GM20000 (cell line): ENCODE measurements around the gene DGKG.
A peak's percentile ranks its signal among the peaks of the same experiment; 100 is the strongest.

Experiments
- DNase-seq: peaks from one replicate; pipeline ENCODE4 v3.0.0; 2012; ENCODE audit warnings: low spot score
- TF ChIP-seq, protein P1 (sequence below): IDR thresholded peaks from 2 replicates; pipeline ENCODE4 v1.5.1; 2012; ENCODE audit warnings: mild to moderate bottlenecking, control low read depth; ENCODE audit errors: extremely low read depth, missing control alignments

DGKG gene

DNA sequence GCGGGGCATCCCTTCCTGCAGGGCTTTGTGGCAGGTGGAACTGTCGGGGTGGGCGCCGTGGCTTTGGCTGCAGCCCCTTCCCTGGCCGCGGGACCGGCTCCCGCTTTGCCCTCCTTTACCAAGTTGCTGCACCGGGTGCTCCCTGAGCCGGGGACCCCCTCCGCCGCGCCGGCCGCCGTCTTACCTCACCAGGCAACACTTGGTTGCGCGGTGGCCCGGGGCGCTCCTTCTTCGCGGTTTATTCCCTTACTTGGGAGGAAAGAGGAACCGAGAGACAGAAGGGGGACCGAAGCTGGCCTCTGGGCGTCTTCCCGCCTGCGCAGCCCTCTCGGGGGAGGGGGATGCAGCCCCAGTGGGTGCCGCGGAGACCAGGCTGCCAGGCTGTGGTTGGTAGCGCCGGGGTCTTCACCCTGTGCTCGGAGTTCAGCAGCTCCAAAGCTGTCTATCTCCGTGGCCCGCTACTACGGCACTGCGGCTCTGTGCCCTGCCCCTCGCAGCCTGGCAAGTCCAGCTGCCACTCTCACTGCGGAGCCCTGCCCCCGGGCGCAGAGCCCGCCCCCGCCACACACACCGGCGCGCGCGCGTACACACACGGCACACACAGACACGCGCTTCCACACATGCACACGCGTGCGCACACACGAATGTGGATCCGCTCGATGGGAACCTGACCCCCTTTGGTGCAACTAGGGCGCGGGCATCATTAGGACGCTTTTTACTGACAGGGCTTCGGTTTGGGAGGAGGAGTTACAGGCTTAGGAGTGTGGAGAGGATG, at the start of gene DGKG:
Gene DGKG (minus strand): TSS at position 473 of the 775 bp plus-strand sequence. CDS start 41,775 bp downstream, outside the sequence.
- DNase-seq: peak; percentile 76
- TF ChIP-seq, protein P1, sequence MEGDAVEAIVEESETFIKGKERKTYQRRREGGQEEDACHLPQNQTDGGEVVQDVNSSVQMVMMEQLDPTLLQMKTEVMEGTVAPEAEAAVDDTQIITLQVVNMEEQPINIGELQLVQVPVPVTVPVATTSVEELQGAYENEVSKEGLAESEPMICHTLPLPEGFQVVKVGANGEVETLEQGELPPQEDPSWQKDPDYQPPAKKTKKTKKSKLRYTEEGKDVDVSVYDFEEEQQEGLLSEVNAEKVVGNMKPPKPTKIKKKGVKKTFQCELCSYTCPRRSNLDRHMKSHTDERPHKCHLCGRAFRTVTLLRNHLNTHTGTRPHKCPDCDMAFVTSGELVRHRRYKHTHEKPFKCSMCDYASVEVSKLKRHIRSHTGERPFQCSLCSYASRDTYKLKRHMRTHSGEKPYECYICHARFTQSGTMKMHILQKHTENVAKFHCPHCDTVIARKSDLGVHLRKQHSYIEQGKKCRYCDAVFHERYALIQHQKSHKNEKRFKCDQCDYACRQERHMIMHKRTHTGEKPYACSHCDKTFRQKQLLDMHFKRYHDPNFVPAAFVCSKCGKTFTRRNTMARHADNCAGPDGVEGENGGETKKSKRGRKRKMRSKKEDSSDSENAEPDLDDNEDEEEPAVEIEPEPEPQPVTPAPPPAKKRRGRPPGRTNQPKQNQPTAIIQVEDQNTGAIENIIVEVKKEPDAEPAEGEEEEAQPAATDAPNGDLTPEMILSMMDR: no peak

DNA sequence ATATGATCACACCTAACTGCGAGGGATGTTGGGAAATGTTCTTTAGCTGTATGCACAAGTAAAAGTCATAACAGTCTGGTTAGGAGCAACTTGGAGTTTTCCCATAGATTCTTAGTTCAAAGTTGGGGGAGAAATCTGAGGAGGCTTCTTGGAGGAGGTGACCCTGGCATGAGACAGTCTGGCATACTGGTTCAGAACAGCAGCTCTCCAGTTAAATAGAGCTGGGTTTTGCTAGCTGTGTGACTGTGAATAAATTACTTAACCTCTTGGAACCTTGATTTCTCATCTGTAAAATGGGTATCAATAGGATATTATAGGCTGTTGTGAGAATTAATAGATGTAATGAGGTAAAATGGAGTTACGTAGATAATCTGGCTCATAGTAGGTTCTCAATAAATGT, 49.1 kb upstream of the DGKG start:
- TF ChIP-seq, protein P1: no peak

GRCh38 chr3:186406669-186407635, 44.9 kb upstream of the DGKG start:
- TF ChIP-seq, protein P1: no peak
- DNase-seq: no peak

More for the DNA sequence above, 49.1 kb upstream of the DGKG start:
- DNase-seq: no peak

- no peak for DNase-seq
- TF ChIP-seq, protein P1: no peak
These were observed 39.5 kb upstream of the DGKG start for GRCh38 chr3:186401556-186401955.

GRCh38 chr3:186400662-186401061, 38.6 kb upstream of the DGKG start:
- TF ChIP-seq, protein P1: no peak

GRCh38 chr3:186400026-186400425, 38.0 kb upstream of the DGKG start:
- TF ChIP-seq, protein P1: no peak
- no peak for DNase-seq

More at GRCh38 chr3:186400662-186401061, 38.6 kb upstream of the DGKG start:
- DNase-seq: no peak
